Thyroid gland (tissue), 4 donors: ENCODE measurements around the gene FBLN1. TPM values are rescaled to one million over a fixed set of nuclear protein-coding genes. Genes with fewer than 3 reads are reported as not detected.

Experiments used
- DNase-seq, 2 donors: peaks; one replicate each; pipeline ENCODE4 v3.0.0-alpha.2; 2019
- H3K27ac ChIP-seq, 3 donors: fragments of 200-600 bp; sonication (generic); 1 replicate in 2 of 3; 2 replicates in 1 of 3; pipeline ENCODE4 v1.5.1; 2016 to 2019; ENCODE audit warnings: mild to moderate bottlenecking in 1 of 3, moderate library complexity in 1 of 3
- H3K27me3 ChIP-seq: fragments of 200-600 bp; sonication (generic); one replicate; pipeline ENCODE4 v1.5.1; 2019
- H3K36me3 ChIP-seq, 2 donors: fragments of 200-600 bp; sonication (generic); one replicate each; pipeline ENCODE4 v1.5.1; 2016 to 2019
- H3K4me1 ChIP-seq, 2 donors: fragments of 200-600 bp; sonication (generic); one replicate each; pipeline ENCODE4 v1.5.1; 2017 to 2019
- H3K4me3 ChIP-seq, 3 donors: fragments of 200-600 bp; sonication (generic); replicated peaks in 1 of 3; 1 replicate in 2 of 3; 2 replicates in 1 of 3; pipeline ENCODE4 v1.5.1; 2016; ENCODE audit warnings: mild to moderate bottlenecking in 1 of 3
- H3K9me3 ChIP-seq: fragments of 200-600 bp; sonication (generic); one replicate; pipeline ENCODE4 v1.5.1; 2017
- CTCF ChIP-seq, 6 experiments: fragments of 200-600 bp in 3 of 6; fragments of 450-650 bp in 3 of 6; sonication (generic) in 3 of 6; IDR thresholded peaks; one replicate each; pipeline ENCODE4 v1.5.1; 2016 to 2019; ENCODE audit warnings: antibody characterized with exemption in 6 of 6, mild to moderate bottlenecking in 2 of 6, inconsistent platforms in 1 of 6, moderate library complexity in 1 of 6
- POLR2A ChIP-seq, 2 donors: fragments of 450-650 bp; IDR thresholded peaks; one replicate each; pipeline ENCODE4 v1.6.1; 2017; ENCODE audit warnings: antibody characterized with exemption in 2 of 2, mild to moderate bottlenecking in 2 of 2, moderate library complexity in 1 of 2
- whole genome bisulfite sequencing, 2 donors: methylation state at CpG; one replicate each; pipeline ENCODE4 v1.1.5; 2017; 5-methylcytosine and 5-hydroxymethylcytosine counted together
- intact Hi-C: fragments of 100-400 bp; cut with DNase I; formaldehyde crosslinking; loops from one replicate; pipeline ENCODE4 v1.15.1; 2023
- total RNA-seq, 4 donors: library from RNA; depleted of rRNA; stranded (reverse); fragments of >200 nt; gene quantifications; one replicate each; pipeline ENCODE4 v1.2.3, GENCODE V29; 2016

The FBLN1 gene
- total RNA-seq, 4 donors from 2014 or later, result 52.3 to 199 (median 163) TPM

GRCh38 chr22:45580726-45581381 is 78.2 kb downstream of the FBLN1 start:
- WGBS, 2 donors, result 85 to 87% methylated on average over 26 of the region's 26 CpGs
- no peak for DNase-seq
- Histone ChIP-seq H3K36me3 (no peaks in the 10 kb centered on the region), H3K27ac (no peak overlapping the region), H3K4me1 (no peaks in the 10 kb centered on the region), H3K27me3 (no peaks in the 10 kb centered on the region), H3K4me3 (no peak overlapping the region), H3K9me3 (no peaks in the 10 kb centered on the region)
- TF ChIP-seq CTCF (IDR thresholded peaks at IDR 0.05) (no peak), POLR2A (IDR thresholded peaks at IDR 0.05) (no peak)
- intact Hi-C loops, result loop anchor here (10.0 kb wide), 1 partner anchor 534 kb away; no protein-coding TSS in a partner anchor

GRCh38 chr22:45581549-45582080 is 78.9 kb downstream of the FBLN1 start:
- H3K4me3 ChIP-seq, result no peak overlapping the region
- TF ChIP-seq POLR2A (IDR thresholded peaks at IDR 0.05) (no peak), CTCF (IDR thresholded peaks at IDR 0.05) (no peak)
- no peaks in the 10 kb centered on the region for H3K27me3 ChIP-seq
- WGBS, 2 donors, result 79 to 89% methylated on average over 9 to 16 of the region's 16 CpGs
- H3K27ac ChIP-seq, result no peak overlapping the region
- intact Hi-C loops, result loop anchor here (10.0 kb wide), 1 partner anchor 533 kb away; no protein-coding TSS in a partner anchor
- no peaks in the 10 kb centered on the region for H3K4me1 ChIP-seq
- DNase-seq, result no peak
- H3K9me3 ChIP-seq, result no peaks in the 10 kb centered on the region
- H3K36me3 ChIP-seq, result no peaks in the 10 kb centered on the region

GRCh38 chr22:45582236-45582954 is 79.7 kb downstream of the FBLN1 start:
- H3K4me1 ChIP-seq, result no peaks in the 10 kb centered on the region
- intact Hi-C loops, result loop anchor here (10.0 kb wide), 1 partner anchor 532 kb away; no protein-coding TSS in a partner anchor
- no peak overlapping the region for H3K27ac ChIP-seq
- no peaks in the 10 kb centered on the region for H3K27me3 ChIP-seq
- TF ChIP-seq CTCF (IDR thresholded peaks at IDR 0.05) (no peak), POLR2A (IDR thresholded peaks at IDR 0.05) (no peak)
- no peaks in the 10 kb centered on the region for H3K36me3 ChIP-seq
- no peaks in the 10 kb centered on the region for H3K9me3 ChIP-seq
- DNase-seq, result no peak
- no peak overlapping the region for H3K4me3 ChIP-seq
- 69 to 74% methylated on average over 10 to 15 of the region's 15 CpGs for WGBS, 2 donors

GRCh38 chr22:45582955-45583320 is 80.3 kb downstream of the FBLN1 start:
- no peaks in the 10 kb centered on the region for H3K27me3 ChIP-seq
- H3K36me3 ChIP-seq, result no peaks in the 10 kb centered on the region
- intact Hi-C loops, result loop anchor here (10.0 kb wide), 1 partner anchor 532 kb away; no protein-coding TSS in a partner anchor
- TF ChIP-seq POLR2A (IDR thresholded peaks at IDR 0.05) (no peak), CTCF (IDR thresholded peaks at IDR 0.05) (no peak)
- WGBS, 2 donors, result 89% methylated on average over 4 to 6 of the region's 6 CpGs
- H3K9me3 ChIP-seq, result no peaks in the 10 kb centered on the region
- no peak overlapping the region for H3K27ac ChIP-seq
- no peak for DNase-seq
- H3K4me3 ChIP-seq, result no peak overlapping the region
- no peaks in the 10 kb centered on the region for H3K4me1 ChIP-seq

- WGBS, 2 donors, result 91% methylated on average over 5 of the region's 5 CpGs
- intact Hi-C loops, result loop anchor here (10.0 kb wide), 1 partner anchor 531 kb away; no protein-coding TSS in a partner anchor
Measured at GRCh38 chr22:45583504-45583903, 80.8 kb downstream of the FBLN1 start.

More at GRCh38 chr22:45583504-45583903, 80.8 kb downstream of the FBLN1 start:
- DNase-seq, result no peak
- TF ChIP-seq CTCF (IDR thresholded peaks at IDR 0.05), result no peak
- no peak for TF ChIP-seq POLR2A (IDR thresholded peaks at IDR 0.05)
- Histone ChIP-seq H3K9me3 (no peaks in the 10 kb centered on the region), H3K4me3 (no peak overlapping the region), H3K27me3 (no peaks in the 10 kb centered on the region), H3K36me3 (no peaks in the 10 kb centered on the region), H3K4me1 (no peaks in the 10 kb centered on the region), H3K27ac (no peak overlapping the region)
